HepG2 (cell line): ENCODE data around the gene SLC39A1. TPM values are rescaled to one million over a fixed set of nuclear protein-coding genes. Genes with fewer than 3 reads are reported as not detected.
A peak's percentile ranks its signal among the peaks of the same experiment; 100 is the strongest.

Experiments used
- CREBL2 ChIP-seq: sonication (generic); formaldehyde crosslinking; IDR thresholded peaks from 2 replicates; pipeline ENCODE4 v1.8.1; 2023; ENCODE audit warnings: missing genetic modification reagents, mild to moderate bottlenecking, borderline replicate concordance
- DPF2 ChIP-seq: sonication (generic); formaldehyde crosslinking; IDR thresholded peaks from 2 replicates; pipeline ENCODE4 v1.4.0; 2020; ENCODE audit warnings: mild to moderate bottlenecking, low read depth, missing genetic modification reagents, borderline replicate concordance
- DR1 ChIP-seq: sonication (generic); formaldehyde crosslinking; IDR thresholded peaks from 2 replicates; pipeline ENCODE4 v1.8.0; 2021; ENCODE audit warnings: mild to moderate bottlenecking, missing genetic modification reagents, inconsistent platforms
- E2F1 ChIP-seq: sonication (generic); formaldehyde crosslinking; IDR thresholded peaks from 2 replicates; pipeline ENCODE4 v1.5.0; 2020; ENCODE audit warnings: missing genetic modification reagents
- HDAC6 ChIP-seq: fragments of 200-600 bp; sonication (generic); IDR thresholded peaks from 2 replicates; pipeline ENCODE4 v1.7.0; 2017; ENCODE audit warnings: mild to moderate bottlenecking, antibody characterized with exemption, low read length, low read depth
- ISL2 ChIP-seq: sonication (generic); formaldehyde crosslinking; IDR thresholded peaks from 2 replicates; pipeline ENCODE4 v1.5.0; 2020; ENCODE audit warnings: missing genetic modification reagents
- MXD3 ChIP-seq: IDR thresholded peaks from 2 replicates; pipeline ENCODE4 v1.6.1; 2016; ENCODE audit warnings: mild to moderate bottlenecking, missing biosample characterization, missing genetic modification reagents
- MYNN ChIP-seq: sonication (generic); formaldehyde crosslinking; IDR thresholded peaks from 2 replicates; pipeline ENCODE4 v1.4.0; 2020; ENCODE audit warnings: mild to moderate bottlenecking, low read depth, missing genetic modification reagents
- NR3C1 ChIP-seq: sonication (generic); formaldehyde crosslinking; IDR thresholded peaks from 2 replicates; pipeline ENCODE4 v1.4.0; 2020; ENCODE audit warnings: missing genetic modification reagents
- NRL ChIP-seq: sonication (generic); formaldehyde crosslinking; IDR thresholded peaks from 2 replicates; pipeline ENCODE4 v1.5.0; 2020; ENCODE audit warnings: missing genetic modification reagents, mild to moderate bottlenecking, moderate library complexity, borderline replicate concordance
- PHF8 ChIP-seq: sonication (generic); formaldehyde crosslinking; IDR thresholded peaks from 2 replicates; pipeline ENCODE4 v1.5.0; 2020; ENCODE audit warnings: missing genetic modification reagents
- RNF219 ChIP-seq: sonication (generic); formaldehyde crosslinking; IDR thresholded peaks from 2 replicates; pipeline ENCODE4 v1.5.0; 2020; ENCODE audit warnings: mild to moderate bottlenecking, missing genetic modification reagents
- THYN1 ChIP-seq: sonication (generic); formaldehyde crosslinking; IDR thresholded peaks from 2 replicates; pipeline ENCODE4 v1.8.1; 2023; ENCODE audit warnings: low read depth, mild to moderate bottlenecking, moderate library complexity, missing genetic modification reagents, borderline replicate concordance
- TSC22D2 ChIP-seq: sonication (generic); formaldehyde crosslinking; IDR thresholded peaks from 2 replicates; pipeline ENCODE4 v1.5.1; 2020; ENCODE audit warnings: missing genetic modification reagents, mild to moderate bottlenecking, borderline replicate concordance
- ZBTB44 ChIP-seq: sonication (generic); formaldehyde crosslinking; IDR thresholded peaks from 2 replicates; pipeline ENCODE4 v1.4.0; 2020; ENCODE audit warnings: missing genetic modification reagents
- ZNF230 ChIP-seq: sonication (generic); formaldehyde crosslinking; IDR thresholded peaks from 2 replicates; pipeline ENCODE4 v1.4.0; 2020; ENCODE audit warnings: mild to moderate bottlenecking, missing genetic modification reagents
- ZNF263 ChIP-seq: sonication (generic); formaldehyde crosslinking; IDR thresholded peaks from 2 replicates; pipeline ENCODE4 v1.4.0; 2020; ENCODE audit warnings: missing genetic modification reagents
- ZNF3 ChIP-seq: IDR thresholded peaks from 2 replicates; pipeline ENCODE4 v1.7.0; 2017; ENCODE audit warnings: inconsistent platforms
- ZNF362 ChIP-seq: sonication (generic); formaldehyde crosslinking; IDR thresholded peaks from 2 replicates; pipeline ENCODE4 v1.4.0; 2020; ENCODE audit warnings: missing genetic modification reagents, mild to moderate bottlenecking, borderline replicate concordance
- ZNF614 ChIP-seq: IDR thresholded peaks from 2 replicates; pipeline ENCODE4 v1.6.1; 2018; ENCODE audit warnings: missing biosample characterization, missing genetic modification reagents, inconsistent platforms, borderline replicate concordance
- ZNF652 ChIP-seq: IDR thresholded peaks from 2 replicates; pipeline ENCODE4 v1.6.1; 2016; ENCODE audit warnings: low read depth, borderline replicate concordance
- polyA plus RNA-seq, 8 experiments: library from polyadenylated mRNA; depleted of rRNA in 3 of 8; stranded (reverse) in 7 of 8; unstranded in 1 of 8; fragments of >200 nt; fragmentation: Illumina TruSeq in 4 of 8; extraction: Trizol in 4 of 8; gene quantifications; 2 replicates each; pipeline versions ENCODE4 v1.2.1 to v1.2.3, GENCODE V29; 2011 to 2016; ENCODE audit warnings: low read depth in 4 of 8, missing spikeins in 1 of 8, mixed read lengths in 1 of 8; ENCODE audit not compliant: insufficient read depth in 1 of 8
- total RNA-seq, 5 experiments: library from RNA; depleted of rRNA; stranded (reverse); fragments of >200 nt; fragmentation: Illumina TruSeq; extraction: Trizol; gene quantifications; 2 replicates each; pipeline ENCODE4 v1.2.3, GENCODE V29; 2016; ENCODE audit warnings: low read depth in 1 of 5

The SLC39A1 gene
- total and polyA plus RNA-seq, 2 of the 13 experiments (the other 11 are each of a cell fraction or from before 2014, with no cell fraction given) = 71.2 to 78.4 TPM

- TF ChIP-seq MXD3 (CRISPR knock-in tag) (peak; percentile 61; the same call in 1 of the 2 replicates), ZNF652 (CRISPR knock-in tag) (no peak; the same call in 1 of the 2 replicates), RNF219 (CRISPR knock-in tag) (0 out of 2 replicates have a peak, but pooled peaks have one; percentile 45), NR3C1 (no peak), TSC22D2 (no peak), ZBTB44 (0 out of 2 replicates have a peak, but pooled peaks have one; percentile 20), ZNF230 (CRISPR knock-in tag) (peak; percentile 63), PHF8 (CRISPR knock-in tag) (peak; percentile 79), NRL (CRISPR knock-in tag) (no peak), ZNF614 (CRISPR knock-in tag) (0 out of 2 replicates have a peak, but pooled peaks have one; percentile 54), E2F1 (CRISPR knock-in tag) (no peak), ZNF362 (peak; percentile 60; the same call in 1 of the 2 replicates), ZNF3 (no peak), ZNF263 (CRISPR knock-in tag) (no peak), CREBL2 (CRISPR knock-in tag) (no peak), ISL2 (CRISPR knock-in tag) (no peak), HDAC6 (no peak), THYN1 (CRISPR knock-in tag) (no peak), MYNN (CRISPR knock-in tag) (no peak), DPF2 (CRISPR knock-in tag) (no peak), DR1 (no peak)
Measured at GRCh38 chr1:153922972-153923925, 40.1 kb downstream of the SLC39A1 start, which contains the start of gene GATAD2B (continued).
